HuH-7.5 (cell line): Measurements from ENCODE around the gene IP6K3.
A peak's percentile ranks its signal among the peaks of the same experiment; 100 is the strongest.

ENCODE experiments used
- DNase-seq: peaks from one replicate; pipeline ENCODE4 v3.0.0; 2011; ENCODE audit warnings: low spot score

Gene IP6K3, protein sequence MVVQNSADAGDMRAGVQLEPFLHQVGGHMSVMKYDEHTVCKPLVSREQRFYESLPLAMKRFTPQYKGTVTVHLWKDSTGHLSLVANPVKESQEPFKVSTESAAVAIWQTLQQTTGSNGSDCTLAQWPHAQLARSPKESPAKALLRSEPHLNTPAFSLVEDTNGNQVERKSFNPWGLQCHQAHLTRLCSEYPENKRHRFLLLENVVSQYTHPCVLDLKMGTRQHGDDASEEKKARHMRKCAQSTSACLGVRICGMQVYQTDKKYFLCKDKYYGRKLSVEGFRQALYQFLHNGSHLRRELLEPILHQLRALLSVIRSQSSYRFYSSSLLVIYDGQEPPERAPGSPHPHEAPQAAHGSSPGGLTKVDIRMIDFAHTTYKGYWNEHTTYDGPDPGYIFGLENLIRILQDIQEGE

DNA sequence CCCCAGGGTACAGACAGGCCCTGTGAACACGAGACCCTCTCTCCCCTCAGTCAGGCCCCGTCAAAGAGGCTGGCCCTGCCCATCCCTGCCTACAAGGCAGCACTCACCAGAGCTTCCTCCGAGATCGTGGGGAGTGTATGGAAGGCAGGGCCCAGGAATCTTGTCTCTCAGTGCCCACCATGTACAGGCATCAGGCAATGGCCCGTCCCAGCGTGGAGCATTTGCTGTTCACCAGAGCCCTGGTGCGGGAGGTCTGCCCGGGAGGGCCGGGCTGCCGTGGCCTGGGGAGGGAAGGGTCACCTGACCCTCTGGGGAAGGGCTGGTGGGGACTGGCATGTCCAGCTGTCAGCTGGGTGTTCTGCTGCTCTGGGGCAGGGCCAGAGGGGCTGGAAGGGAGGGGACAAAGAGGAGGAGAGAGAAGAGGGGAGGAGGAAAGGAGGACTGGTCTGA, at the start of gene IP6K3:
IP6K3 (minus strand) TSS at position 255 of the 450 bp plus-strand sequence. CDS start 11,429 bp downstream, outside the sequence.
- no peak for DNase-seq

DNA sequence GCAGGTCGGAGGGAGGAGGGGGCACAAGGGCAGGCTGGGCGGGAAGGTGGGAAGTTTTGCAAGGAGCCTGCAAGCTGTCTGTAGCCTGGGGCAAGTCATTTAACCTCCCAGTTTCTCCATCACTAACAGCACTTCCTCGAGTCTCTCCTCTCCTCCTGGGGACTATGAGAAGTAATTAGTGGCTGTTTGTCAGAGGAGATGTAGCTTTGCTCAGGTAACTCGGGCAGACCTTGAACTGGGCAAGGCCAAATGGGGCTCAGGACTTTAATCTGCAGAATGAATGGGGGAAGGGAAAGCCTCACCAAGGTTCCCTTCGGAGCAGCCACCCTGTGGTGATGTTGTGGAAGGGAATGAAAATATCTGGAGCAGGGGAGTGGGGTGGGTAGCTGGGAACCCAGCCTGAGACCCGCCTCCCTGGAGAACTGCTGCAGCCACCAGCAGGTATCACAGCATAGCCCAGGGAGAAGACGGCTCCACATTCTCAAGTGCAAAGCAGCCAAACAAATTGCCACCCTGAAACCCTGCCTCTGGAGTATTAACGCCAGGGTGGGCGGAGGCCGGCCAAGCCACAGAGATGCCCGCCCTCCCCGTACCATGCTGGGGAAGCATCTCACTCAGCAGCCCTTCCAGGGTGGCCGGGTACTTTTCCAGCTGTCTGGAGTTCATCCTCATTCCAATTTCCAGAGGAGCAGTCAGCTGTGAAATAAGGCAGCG, 48.4 kb upstream of the IP6K3 start:
- peak; percentile 34 for DNase-seq

- no peak for DNase-seq
These were observed 46.3 kb upstream of the IP6K3 start for GRCh38 chr6:33792981-33793380.

- no peak for DNase-seq
These were observed 44.9 kb upstream of the IP6K3 start for GRCh38 chr6:33791620-33792019.

DNA sequence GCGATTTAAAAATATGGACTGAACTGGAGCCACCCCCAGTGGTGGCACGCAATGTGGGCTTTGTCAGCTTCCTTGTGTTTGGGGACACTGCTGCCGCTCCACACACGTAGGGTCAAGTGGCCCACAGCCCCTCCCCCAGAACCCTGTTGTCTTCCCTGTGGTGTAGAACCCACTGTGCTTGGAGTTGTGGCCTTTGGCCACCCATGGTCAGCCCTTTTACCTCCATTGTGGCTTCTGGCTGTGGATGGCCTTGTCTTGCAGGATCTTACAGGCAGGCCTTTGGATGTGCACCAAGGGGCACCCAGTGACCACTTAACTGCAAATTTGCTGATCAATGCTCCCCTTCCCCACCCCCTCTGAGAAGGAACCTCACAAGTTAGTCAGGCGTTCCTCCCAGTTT, 44.2 kb upstream of the IP6K3 start:
- no peak for DNase-seq

GRCh38 chr6:33790379-33790778, 43.7 kb upstream of the IP6K3 start:
- DNase-seq, result no peak

- no peak for DNase-seq
These were observed 42.8 kb upstream of the IP6K3 start for GRCh38 chr6:33789550-33789895.

DNA sequence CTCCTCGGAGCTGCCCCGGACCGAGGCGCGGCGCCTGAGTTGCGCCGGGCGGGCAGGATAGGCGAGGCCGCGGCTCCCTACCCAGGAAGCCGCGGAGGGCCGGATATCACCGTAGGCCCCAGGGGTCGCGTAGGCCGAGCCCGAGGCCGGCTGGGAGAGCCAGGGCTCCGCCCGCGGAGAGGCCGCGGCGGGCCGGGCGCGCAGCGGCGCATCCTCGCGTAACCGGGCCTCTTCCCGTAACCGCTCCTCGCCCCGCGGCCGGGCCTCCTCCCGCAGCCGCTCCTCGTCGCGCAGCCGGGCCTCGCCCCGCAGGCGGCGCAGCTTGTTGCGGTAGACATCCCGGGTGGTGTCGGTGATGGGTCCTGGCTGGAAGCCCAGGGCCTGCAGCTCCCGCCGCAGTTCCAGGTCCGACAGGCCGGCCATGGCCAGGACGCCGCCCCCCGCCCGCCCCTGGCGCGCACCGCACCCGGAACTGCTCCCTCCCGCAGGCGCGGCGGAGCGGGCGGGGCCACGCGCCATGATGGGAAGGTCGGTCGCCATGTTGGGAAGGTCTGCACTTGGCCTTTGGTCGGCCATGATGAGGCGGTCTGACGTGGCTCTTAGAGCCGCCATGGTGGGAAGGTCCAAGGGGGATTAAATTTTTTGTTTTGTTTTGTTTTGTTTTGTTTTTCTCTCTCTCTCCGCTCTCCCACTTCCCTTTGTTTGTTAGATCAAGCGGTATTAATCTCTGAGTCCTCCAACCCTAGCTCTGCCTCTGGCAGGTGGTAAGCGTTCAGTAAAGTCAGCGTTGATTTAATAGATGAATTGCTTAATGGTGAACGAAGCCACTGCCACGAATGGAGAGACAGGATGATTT, 42.2 kb upstream of the IP6K3 start, which contains the start of gene LEMD2:
LEMD2 (minus strand) TSS at position 437 of the 856 bp plus-strand sequence; CDS start at position 423, 14 bp downstream.
- DNase-seq, result peak; percentile 82

DNA sequence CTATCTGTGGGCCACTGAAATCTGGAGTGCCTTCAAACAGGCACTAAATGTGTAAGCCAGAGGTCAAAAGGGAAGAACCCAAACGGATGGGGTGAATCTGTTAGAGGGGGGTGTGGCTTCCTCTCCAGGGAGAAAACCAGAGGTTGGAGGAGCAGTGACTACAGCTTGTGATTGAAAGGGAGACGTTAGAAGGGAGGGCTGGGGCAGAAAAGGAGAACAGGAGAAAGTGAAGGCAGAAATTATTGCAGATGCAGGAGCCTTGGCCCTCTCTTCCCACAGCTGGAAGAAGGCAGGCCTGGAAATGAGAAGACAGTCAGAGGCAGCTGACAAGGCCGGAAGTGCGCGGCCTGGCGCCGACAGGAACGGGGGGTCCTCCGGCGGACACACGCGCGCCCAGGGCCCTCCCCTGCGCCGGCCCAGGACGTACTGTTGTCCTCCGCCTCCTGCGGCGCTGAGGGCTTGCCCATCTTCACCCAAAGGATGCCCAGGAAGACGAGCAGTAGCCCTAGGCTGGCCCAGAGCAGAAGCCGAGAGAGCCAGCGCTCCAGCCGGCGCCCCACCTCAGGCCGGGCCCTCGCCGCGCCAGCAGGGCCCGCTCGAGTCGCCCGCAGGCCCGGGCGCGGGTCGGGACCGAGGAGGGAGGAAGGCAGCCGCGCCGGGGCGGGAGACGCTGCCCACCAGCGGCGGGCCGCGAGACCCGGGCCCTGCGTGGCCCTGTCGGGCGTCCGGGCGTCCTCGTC, 41.4 kb upstream of the IP6K3 start:
- DNase-seq, result peak; percentile 61

- DNase-seq, result no peak
These were observed 40.7 kb upstream of the IP6K3 start for GRCh38 chr6:33787346-33787953.

- DNase-seq, result no peak
These were observed 40.0 kb upstream of the IP6K3 start for GRCh38 chr6:33786736-33787135.

DNA sequence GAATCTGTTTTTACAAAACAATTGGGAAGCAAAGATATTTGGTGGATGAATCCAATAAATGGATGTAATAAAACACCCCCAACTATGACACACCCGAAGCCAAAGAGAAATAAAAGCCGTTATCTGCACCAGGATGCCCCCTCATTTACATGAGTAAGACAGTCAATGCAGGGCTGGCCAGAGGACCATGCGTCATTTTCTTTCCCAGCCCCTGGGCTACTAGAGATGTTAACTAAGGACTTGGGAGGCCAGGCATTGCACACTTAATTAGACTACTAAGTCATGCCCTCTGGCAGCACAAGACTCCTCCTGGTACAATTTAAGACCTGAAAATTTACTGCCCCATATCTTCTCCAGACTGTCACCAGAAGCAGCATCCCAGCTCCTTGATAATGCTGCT, 39.1 kb upstream of the IP6K3 start:
- DNase-seq, result no peak

DNA sequence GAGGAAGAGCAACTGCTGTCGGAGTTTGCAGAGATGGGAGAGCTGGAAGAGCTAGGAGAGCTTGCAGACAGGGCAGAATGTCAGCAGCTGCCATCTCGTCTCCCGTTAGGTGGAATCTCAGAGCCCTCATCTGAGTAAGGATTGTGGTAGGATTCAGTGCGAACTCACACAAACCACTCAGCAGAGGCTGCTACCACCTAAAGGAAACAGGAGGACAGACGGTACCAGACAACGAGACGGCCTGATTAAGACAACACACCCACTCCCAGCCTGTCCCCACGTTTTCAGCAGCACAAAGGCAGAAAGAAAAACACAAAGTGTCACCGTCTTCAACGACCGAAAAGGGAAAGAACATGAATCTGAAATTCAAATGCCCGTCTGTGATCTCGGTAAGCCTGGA, 38.1 kb upstream of the IP6K3 start:
- no peak for DNase-seq

DNA sequence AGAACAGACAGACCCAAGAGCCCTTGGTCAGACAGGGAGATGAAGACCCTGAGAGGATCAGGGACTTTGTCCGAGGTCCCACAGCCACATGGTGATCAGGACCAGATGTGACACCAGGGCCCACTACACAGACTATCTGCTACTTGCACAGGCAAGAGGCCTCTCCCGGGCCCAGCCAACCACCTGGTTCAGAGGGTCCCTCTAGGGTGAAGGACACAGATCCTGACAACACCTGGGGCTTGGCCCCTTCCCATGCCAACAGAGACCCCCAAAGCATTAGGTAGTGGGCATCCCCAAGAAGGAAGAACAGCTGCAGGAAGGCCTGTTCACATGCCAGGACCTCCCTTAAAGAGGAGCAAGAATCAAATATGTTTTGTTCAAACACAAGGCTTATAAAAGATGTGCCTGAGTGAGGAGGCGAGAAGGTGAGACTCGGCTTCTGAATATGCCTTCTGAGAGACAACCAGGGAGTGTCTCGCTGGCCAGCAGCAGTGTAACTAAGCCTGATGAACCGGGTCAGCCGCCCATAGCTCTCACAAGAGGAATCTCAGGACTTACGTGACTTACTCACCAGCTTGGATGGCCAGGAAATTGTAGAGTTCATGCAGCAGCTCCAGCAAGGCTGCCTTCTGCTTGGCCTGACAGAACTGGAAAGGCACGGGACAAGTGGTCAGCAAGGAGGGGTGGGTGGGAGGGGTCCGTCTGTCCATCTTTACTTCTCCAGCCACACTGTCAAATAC, 37.2 kb upstream of the IP6K3 start:
- DNase-seq, result no peak

- no peak for DNase-seq
These were observed 35.9 kb upstream of the IP6K3 start for GRCh38 chr6:33782561-33782960.

GRCh38 chr6:33781131-33781975, 34.6 kb upstream of the IP6K3 start:
- DNase-seq, result no peak

- DNase-seq, result no peak
These were observed 33.2 kb upstream of the IP6K3 start for GRCh38 chr6:33779895-33780294.

DNA sequence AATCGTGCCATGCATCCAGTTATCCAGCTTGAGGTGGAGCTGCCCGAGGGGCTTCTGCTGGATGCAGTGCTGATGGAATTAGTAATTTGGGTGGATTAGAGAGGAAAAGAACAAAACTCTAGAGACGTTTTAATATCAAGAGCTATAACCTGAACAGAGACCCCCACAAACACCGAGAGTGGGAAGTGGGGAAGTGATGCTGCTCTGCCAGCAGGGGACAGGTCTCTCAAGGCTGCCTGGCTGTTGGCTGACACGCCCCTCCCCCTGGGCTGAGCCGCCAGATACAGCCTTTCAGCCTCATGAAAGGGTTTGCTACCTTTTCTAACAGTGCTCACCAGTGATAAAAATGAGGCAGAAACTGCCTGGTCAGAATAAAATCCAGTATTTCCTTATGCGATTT, 32.6 kb upstream of the IP6K3 start:
- no peak for DNase-seq

- no peak for DNase-seq
These were observed 31.9 kb upstream of the IP6K3 start for GRCh38 chr6:33778444-33779121.
